IMR-90 (cell line): Measurements from ENCODE around the gene MAN2A1. TPM values are rescaled to one million over a fixed set of nuclear protein-coding genes. Genes with fewer than 3 reads are reported as not detected.

Experiments used
- ATAC-seq: fragments of 200-7000 bp; cut with Tn5 transposase; 2 replicates; pipeline ENCODE4 v1.9.1; 2020; ENCODE audit warnings: low read depth, mild to moderate bottlenecking, moderate library complexity
- BruUV-seq: library from RNA; stranded (reverse); fragments of 400-500 nt; replicated peaks from 2 replicates; lab custom pipeline; 2021; lab: Mats Ljungman, UMichigan
- CTCF ChIA-PET: fragments of 300-600 bp; formaldehyde crosslinking; extraction: SDS; loops from one replicate; lab custom pipeline; 2021; ENCODE audit warnings: antibody characterized with exemption; lab: Yijun Ruan, JAX
- POLR2A ChIA-PET: fragments of 300-600 bp; sonication (Branson Sonifier 250); formaldehyde crosslinking; loops from one replicate; lab custom pipeline; 2022; ENCODE audit warnings: antibody characterized with exemption; ENCODE audit not compliant: unreplicated experiment; lab: Charles Lee
- DNase-seq: peaks from one replicate; pipeline ENCODE4 v3.0.0; 2013
- H2AFZ ChIP-seq: replicated peaks from 2 replicates; pipeline ENCODE3; 2013; ENCODE audit warnings: low read length, mild to moderate bottlenecking; ENCODE audit not compliant: poor library complexity
- H2AK5ac ChIP-seq: 2 replicates; pipeline ENCODE4 v1.6.1; 2013; ENCODE audit warnings: low read depth, low read length, inconsistent platforms
- H2AK9ac ChIP-seq: replicated peaks from 2 replicates; pipeline ENCODE3; 2013; ENCODE audit warnings: mild to moderate bottlenecking, low read depth, low read length, moderate library complexity; ENCODE audit not compliant: poor library complexity
- H2BK120ac ChIP-seq: 2 replicates; pipeline ENCODE4 v1.6.1; 2013; ENCODE audit warnings: low read depth, low read length, inconsistent platforms
- H2BK15ac ChIP-seq: 3 replicates; pipeline ENCODE4 v1.6.1; 2013; ENCODE audit warnings: low read depth, low read length, inconsistent platforms
- H2BK20ac ChIP-seq: 2 replicates; pipeline ENCODE4 v1.6.1; 2013; ENCODE audit warnings: low read depth, mild to moderate bottlenecking, inconsistent platforms, low read length, moderate library complexity
- H2BK5ac ChIP-seq: 2 replicates; pipeline ENCODE4 v1.6.1; 2013; ENCODE audit warnings: mild to moderate bottlenecking, low read depth, low read length, inconsistent platforms; ENCODE audit not compliant: poor library complexity, severe bottlenecking
- H3K14ac ChIP-seq: replicated peaks from 2 replicates; pipeline ENCODE4 v1.6.1; 2013; ENCODE audit warnings: low read depth, low read length, inconsistent platforms
- H3K18ac ChIP-seq: 2 replicates; pipeline ENCODE4 v1.6.1; 2013; ENCODE audit warnings: low read depth, low read length, control low read depth
- H3K23ac ChIP-seq: 2 replicates; pipeline ENCODE4 v1.6.1; 2013; ENCODE audit warnings: low read depth, low read length, inconsistent platforms
- H3K27ac ChIP-seq: 2 replicates; pipeline ENCODE4 v1.5.1; 2013; ENCODE audit warnings: mild to moderate bottlenecking, control low read depth, low read length; ENCODE audit not compliant: insufficient read depth
- H3K27me3 ChIP-seq: 2 replicates; pipeline ENCODE4 v1.6.1; 2013; ENCODE audit warnings: low read length; ENCODE audit not compliant: control insufficient read depth, insufficient read depth
- H3K36me3 ChIP-seq: 2 replicates; pipeline ENCODE4 v1.6.1; 2013; ENCODE audit warnings: low read length, mixed read lengths; ENCODE audit not compliant: control insufficient read depth, insufficient read depth
- H3K4ac ChIP-seq: 2 replicates; pipeline ENCODE4 v1.6.1; 2013; ENCODE audit warnings: low read depth, low read length, inconsistent platforms
- H3K4me1 ChIP-seq: 2 replicates; pipeline ENCODE4 v1.6.1; 2013; ENCODE audit warnings: low read length, mixed read lengths; ENCODE audit not compliant: control insufficient read depth, insufficient read depth
- H3K4me2 ChIP-seq: 2 replicates; pipeline ENCODE4 v1.6.1; 2013; ENCODE audit warnings: low read depth, mild to moderate bottlenecking, control low read depth, low read length, moderate library complexity
- H3K4me3 ChIP-seq: 2 replicates; pipeline ENCODE4 v1.5.1; 2013; ENCODE audit warnings: low read depth, mild to moderate bottlenecking, control low read depth, low read length, moderate library complexity; ENCODE audit not compliant: insufficient read depth
- H3K56ac ChIP-seq: 2 replicates; pipeline ENCODE4 v1.6.1; 2013; ENCODE audit warnings: low read length, inconsistent platforms; ENCODE audit not compliant: insufficient read depth; ENCODE audit errors: extremely low read depth
- H3K79me1 ChIP-seq, 2 experiments: 2 replicates each; pipeline ENCODE4 v1.6.1; 2013; ENCODE audit warnings: low read length in 2 of 2, inconsistent platforms in 1 of 2, low read depth in 1 of 2
- H3K9ac ChIP-seq: 2 replicates; pipeline ENCODE4 v1.6.1; 2013; ENCODE audit warnings: low read depth, low read length, control low read depth
- H3K9me1 ChIP-seq: 2 replicates; pipeline ENCODE4 v1.6.1; 2013; ENCODE audit warnings: low read length, inconsistent platforms; ENCODE audit not compliant: insufficient read depth
- H3K9me3 ChIP-seq: 2 replicates; pipeline ENCODE4 v1.6.1; 2013; ENCODE audit warnings: low read length; ENCODE audit not compliant: control insufficient read depth, insufficient read depth
- H4K20me1 ChIP-seq: 2 replicates; pipeline ENCODE4 v1.6.1; 2013; ENCODE audit warnings: low read length, inconsistent platforms; ENCODE audit not compliant: insufficient read depth
- H4K5ac ChIP-seq: 2 replicates; pipeline ENCODE4 v1.6.1; 2013; ENCODE audit warnings: mild to moderate bottlenecking, low read depth, low read length, control low read depth
- H4K8ac ChIP-seq, 2 experiments: 2 replicates each; pipeline ENCODE4 v1.6.1; 2013; ENCODE audit warnings: low read depth in 2 of 2, low read length in 2 of 2, control low read depth in 1 of 2, inconsistent platforms in 1 of 2
- H4K91ac ChIP-seq: 2 replicates; pipeline ENCODE4 v1.6.1; 2013; ENCODE audit warnings: low read depth, low read length, inconsistent platforms; ENCODE audit not compliant: insufficient read depth
- BHLHE40 ChIP-seq: fragments of 150-350 bp; IDR thresholded peaks from 2 replicates; pipeline ENCODE4 v1.6.1; 2016; ENCODE audit warnings: mild to moderate bottlenecking, low read depth, low read length
- NFE2L2 ChIP-seq: fragments of 150-350 bp; IDR thresholded peaks from 2 replicates; pipeline ENCODE4 v1.6.1; 2016; ENCODE audit warnings: low read depth, mild to moderate bottlenecking, low read length
- SMC3 ChIP-seq: fragments of 150-350 bp; IDR thresholded peaks from 2 replicates; pipeline ENCODE4 v1.6.1; 2016; ENCODE audit warnings: low read depth, mild to moderate bottlenecking, antibody characterized with exemption, low read length, moderate library complexity
- WGBS, 2 experiments: methylation state at CpG; one replicate each; pipeline versions ENCODE4 v1.1.5 to v1.1.7; 2013; ENCODE audit warnings: missing lambda C conversion rate in 2 of 2; ENCODE audit not compliant: insufficient read length in 1 of 2; ENCODE audit errors: extremely low coverage in 2 of 2; 5-methylcytosine and 5-hydroxymethylcytosine counted together
- dilution Hi-C: fragments of 300-500 bp; cut with HindIII; formaldehyde crosslinking; loops from one replicate; pipeline ENCODE4 v1.14.3; 2018; ENCODE audit warnings: low sequenced_read_pairs; ENCODE audit not compliant: unreplicated experiment
- in situ Hi-C: fragments of 300-500 bp; cut with MboI; formaldehyde crosslinking; loops from 3 replicates; pipeline ENCODE4 v1.14.3; 2019; ENCODE audit warnings: low sequenced_read_pairs, inconsistent platforms, mixed read lengths
- intact Hi-C: fragments of 100-400 bp; cut with micrococcal nuclease; formaldehyde crosslinking; loops from 2 replicates; pipeline ENCODE4 v1.10.0; 2022
- polyA plus RNA-seq, 3 experiments: library from polyadenylated mRNA; depleted of rRNA; stranded (reverse); fragments of >200 nt; gene quantifications; 2 replicates each; pipeline ENCODE4 v1.2.3, GENCODE V29; 2012; ENCODE audit warnings: low replicate concordance in 1 of 3
- total RNA-seq: library from RNA; depleted of rRNA; stranded (reverse); fragments of >200 nt; gene quantifications from 2 replicates; pipeline ENCODE4 v1.2.3, GENCODE V29; 2012

MAN2A1 gene
- total and polyA plus RNA-seq, 2 of the 4 experiments (the other 2 are of a cell fraction) = 16.4 to 29.6 TPM

GRCh38 chr5:109685916-109686315, 3.8 kb upstream of the MAN2A1 start:
- POLR2A ChIA-PET = no interaction called here
- Histone ChIP-seq H2AK5ac (no peak overlapping the region), H4K8ac (no peak overlapping the region), H3K4me1 (peaks cover 5% of the 10 kb centered on the region; the same call in 1 of the 2 replicates), H3K14ac (no peak overlapping the region), H3K23ac (no peak overlapping the region), H4K5ac (no peak overlapping the region), H3K56ac (no peak overlapping the region), H3K9me3 (peaks cover 6% of the 10 kb centered on the region; the same call in 1 of the 2 replicates), H2BK5ac (no peak overlapping the region), H3K79me1 (0 out of 4 replicates have a peak, but pooled peaks cover 0 to 4% of the 10 kb centered on the region in 2 experiments), H3K9me1 (0 out of 2 replicates have a peak, but pooled peaks cover 4% of the 10 kb centered on the region), H3K27ac (no peak overlapping the region), H2BK20ac (no peak overlapping the region), H4K91ac (no peak overlapping the region), H3K18ac (no peak overlapping the region), H4K20me1 (no peaks in the 10 kb centered on the region; the same call in 1 of the 2 replicates), H3K36me3 (no peaks in the 10 kb centered on the region), H3K4ac (no peak overlapping the region), H2AFZ (no peak overlapping the region), H3K4me2 (no peak overlapping the region), H3K9ac (no peak overlapping the region), H2AK9ac (no peak overlapping the region), H3K27me3 (no peaks in the 10 kb centered on the region), H3K4me3 (no peak overlapping the region), H2BK15ac (no peak overlapping the region), H2BK120ac (no peak overlapping the region)
- no TSS peak for BruUV-seq
- dilution Hi-C loops (no loop called here), in situ Hi-C loops (loop anchor here (25.0 kb wide), 1 partner anchor 926 kb away; no protein-coding TSS in a partner anchor), intact Hi-C loops (loop anchor here (5.0 to 10.0 kb wide), 4 partner anchors 941 to 1201 kb away; partner anchors contain the start of genes FER and SLC25A46)
- no peak for DNase-seq
- CTCF ChIA-PET = no interaction called here
- no peak for ATAC-seq
- 83 to 100% methylated on average over 1 of the region's 4 CpGs for WGBS, 2 experiments
- no peak for TF ChIP-seq NFE2L2
- no peak for TF ChIP-seq BHLHE40
- no peak for TF ChIP-seq SMC3
